ENCODE data around the gene SEMA5A. TPM values are rescaled to one million over a fixed set of nuclear protein-coding genes. Genes with fewer than 3 reads are reported as not detected.
A peak's percentile ranks its signal among the peaks of the same experiment; 100 is the strongest.

The SEMA5A gene
- total RNA-seq, 1 donor, result 42.3 TPM

DNA sequence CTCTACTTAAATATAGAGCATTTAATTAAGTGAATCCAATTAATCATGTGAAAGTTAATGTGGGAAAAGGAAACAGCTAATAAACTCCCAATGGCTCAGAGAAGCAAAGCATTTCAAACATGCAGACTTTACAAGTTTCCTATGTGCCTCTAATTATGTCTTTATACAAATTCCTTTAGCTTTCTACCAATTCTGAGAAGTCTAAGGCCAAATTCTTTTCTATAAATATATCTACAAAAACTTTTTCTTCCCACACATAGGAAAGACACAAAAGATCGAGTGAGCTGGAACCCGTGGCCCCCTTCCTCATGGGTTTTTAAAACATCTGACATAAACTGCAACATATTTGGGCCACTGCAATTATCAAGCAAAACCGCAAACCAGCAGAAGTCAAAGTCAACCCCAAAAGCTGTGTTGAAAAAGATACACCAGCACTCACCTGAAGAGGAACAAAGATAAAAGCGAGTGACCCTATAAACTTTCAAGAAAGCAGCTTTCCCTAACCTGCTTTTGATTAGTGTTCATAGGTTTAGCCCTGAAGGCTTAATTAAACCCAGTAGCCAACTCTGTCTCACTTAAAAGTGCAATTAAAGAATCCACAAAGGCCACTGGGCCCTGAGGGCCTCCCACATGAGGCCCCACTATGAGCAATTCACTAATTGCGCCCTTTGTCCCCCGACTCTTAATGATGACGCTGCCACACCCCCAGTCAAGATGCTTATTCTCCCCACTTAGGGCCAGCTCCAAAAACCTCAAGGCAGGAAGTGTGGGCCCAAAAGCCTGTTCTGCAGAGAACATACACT, 12.1 kb downstream of the SEMA5A start:
- Histone ChIP-seq H3K4me3 (ENCODE audit: insufficient read depth, low read length) (no peak overlapping the region), H3K4me2 (ENCODE audit: insufficient read depth, low read length) (peak overlapping the region; percentile 21), H2AFZ (ENCODE audit: low read length) (no peak overlapping the region), H3K4me1 (ENCODE audit: insufficient read depth, low read length) (peaks cover 6% of the 10 kb centered on the region), H3K36me3 (ENCODE audit: insufficient read depth, low read length) (no peaks in the 10 kb centered on the region), H4K20me1 (ENCODE audit: insufficient read depth, low read length) (no peaks in the 10 kb centered on the region), H3K79me2 (ENCODE audit: insufficient read depth, low read length) (peaks cover 59% of the 10 kb centered on the region), H3K27me3 (ENCODE audit: insufficient read depth, low read length) (no peaks in the 10 kb centered on the region), H3K9me3 (ENCODE audit: low read depth, low read length) (no peaks in the 10 kb centered on the region), H3K27ac (ENCODE audit: low read depth, low read length) (peak overlapping the region; percentile 45)
- DNase-seq (ENCODE audit: insufficient read length, low spot score, missing footprints), result no peak
- TF ChIP-seq, protein P1, sequence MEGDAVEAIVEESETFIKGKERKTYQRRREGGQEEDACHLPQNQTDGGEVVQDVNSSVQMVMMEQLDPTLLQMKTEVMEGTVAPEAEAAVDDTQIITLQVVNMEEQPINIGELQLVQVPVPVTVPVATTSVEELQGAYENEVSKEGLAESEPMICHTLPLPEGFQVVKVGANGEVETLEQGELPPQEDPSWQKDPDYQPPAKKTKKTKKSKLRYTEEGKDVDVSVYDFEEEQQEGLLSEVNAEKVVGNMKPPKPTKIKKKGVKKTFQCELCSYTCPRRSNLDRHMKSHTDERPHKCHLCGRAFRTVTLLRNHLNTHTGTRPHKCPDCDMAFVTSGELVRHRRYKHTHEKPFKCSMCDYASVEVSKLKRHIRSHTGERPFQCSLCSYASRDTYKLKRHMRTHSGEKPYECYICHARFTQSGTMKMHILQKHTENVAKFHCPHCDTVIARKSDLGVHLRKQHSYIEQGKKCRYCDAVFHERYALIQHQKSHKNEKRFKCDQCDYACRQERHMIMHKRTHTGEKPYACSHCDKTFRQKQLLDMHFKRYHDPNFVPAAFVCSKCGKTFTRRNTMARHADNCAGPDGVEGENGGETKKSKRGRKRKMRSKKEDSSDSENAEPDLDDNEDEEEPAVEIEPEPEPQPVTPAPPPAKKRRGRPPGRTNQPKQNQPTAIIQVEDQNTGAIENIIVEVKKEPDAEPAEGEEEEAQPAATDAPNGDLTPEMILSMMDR (IDR thresholded peaks at IDR 0.05; ENCODE audit: extremely low read depth, low read depth, low read length), result no peak

DNA sequence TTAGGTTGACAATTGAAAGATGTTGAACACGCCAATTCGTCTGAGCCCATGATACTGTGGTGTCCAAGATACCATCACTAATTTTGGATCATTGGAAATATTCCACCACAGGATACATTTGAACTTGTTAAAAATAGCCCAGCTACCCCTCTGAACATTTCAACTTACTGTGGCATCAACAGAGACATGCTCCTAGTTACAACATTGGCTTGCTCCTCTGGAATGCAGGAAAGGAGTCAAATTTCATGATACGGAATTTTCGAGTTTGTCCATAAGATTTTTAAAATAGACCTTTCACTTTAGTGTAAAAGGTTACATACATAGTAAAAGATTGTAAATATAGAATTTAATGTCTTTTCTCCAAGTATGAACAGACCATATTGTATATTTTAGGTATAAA, 12.8 kb downstream of the SEMA5A start:
- H3K27me3 ChIP-seq (ENCODE audit: insufficient read depth, low read length), result no peaks in the 10 kb centered on the region
- TF ChIP-seq, protein P1 (IDR thresholded peaks at IDR 0.05; ENCODE audit: extremely low read depth, low read depth, low read length), result no peak
- no peaks in the 10 kb centered on the region for H3K9me3 ChIP-seq (ENCODE audit: low read depth, low read length)
- peak; percentile 77 for DNase-seq (ENCODE audit: insufficient read length, low spot score, missing footprints)
- H3K36me3 ChIP-seq (ENCODE audit: insufficient read depth, low read length), result no peaks in the 10 kb centered on the region
- H3K79me2 ChIP-seq (ENCODE audit: insufficient read depth, low read length), result peaks cover 59% of the 10 kb centered on the region
- peaks cover 6% of the 10 kb centered on the region for H3K4me1 ChIP-seq (ENCODE audit: insufficient read depth, low read length)
- H3K27ac ChIP-seq (ENCODE audit: low read depth, low read length), result peak overlapping the region; percentile 45
- peak overlapping the region; percentile 21 for H3K4me2 ChIP-seq (ENCODE audit: insufficient read depth, low read length)
- H3K4me3 ChIP-seq (ENCODE audit: insufficient read depth, low read length), result no peak overlapping the region
- no peaks in the 10 kb centered on the region for H4K20me1 ChIP-seq (ENCODE audit: insufficient read depth, low read length)
- no peak overlapping the region for H2AFZ ChIP-seq (ENCODE audit: low read length)

DNA sequence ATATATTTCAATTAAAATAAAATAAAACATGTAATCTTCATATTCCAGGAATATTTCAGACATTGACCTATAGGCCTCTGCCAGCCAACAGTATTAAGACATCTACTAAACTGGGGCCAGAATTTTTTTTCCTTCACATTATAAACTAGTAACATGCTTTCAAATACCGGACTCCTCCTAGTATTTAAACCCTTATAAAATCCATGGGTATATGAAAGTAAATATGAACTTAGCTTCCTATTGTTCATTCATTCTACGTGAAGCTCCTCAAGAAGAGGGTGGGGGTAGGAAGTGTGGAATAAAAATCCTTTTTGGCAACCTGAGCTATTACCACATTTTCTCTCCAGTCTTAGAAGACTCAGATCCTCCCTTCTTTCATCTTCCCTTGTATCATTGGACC, 16.4 kb downstream of the SEMA5A start:
- no peaks in the 10 kb centered on the region for H3K9me3 ChIP-seq (ENCODE audit: low read depth, low read length)
- peaks cover 4% of the 10 kb centered on the region for H3K4me1 ChIP-seq (ENCODE audit: insufficient read depth, low read length)
- H3K27ac ChIP-seq (ENCODE audit: low read depth, low read length), result no peak overlapping the region
- H2AFZ ChIP-seq (ENCODE audit: low read length), result no peak overlapping the region
- DNase-seq (ENCODE audit: insufficient read length, low spot score, missing footprints), result no peak
- TF ChIP-seq, protein P1 (IDR thresholded peaks at IDR 0.05; ENCODE audit: extremely low read depth, low read depth, low read length), result no peak
- peaks cover 51% of the 10 kb centered on the region for H3K79me2 ChIP-seq (ENCODE audit: insufficient read depth, low read length)
- H3K4me3 ChIP-seq (ENCODE audit: insufficient read depth, low read length), result no peak overlapping the region
- no peaks in the 10 kb centered on the region for H3K27me3 ChIP-seq (ENCODE audit: insufficient read depth, low read length)
- H3K36me3 ChIP-seq (ENCODE audit: insufficient read depth, low read length), result no peaks in the 10 kb centered on the region
- H4K20me1 ChIP-seq (ENCODE audit: insufficient read depth, low read length), result no peaks in the 10 kb centered on the region
- H3K4me2 ChIP-seq (ENCODE audit: insufficient read depth, low read length), result no peak overlapping the region

DNA sequence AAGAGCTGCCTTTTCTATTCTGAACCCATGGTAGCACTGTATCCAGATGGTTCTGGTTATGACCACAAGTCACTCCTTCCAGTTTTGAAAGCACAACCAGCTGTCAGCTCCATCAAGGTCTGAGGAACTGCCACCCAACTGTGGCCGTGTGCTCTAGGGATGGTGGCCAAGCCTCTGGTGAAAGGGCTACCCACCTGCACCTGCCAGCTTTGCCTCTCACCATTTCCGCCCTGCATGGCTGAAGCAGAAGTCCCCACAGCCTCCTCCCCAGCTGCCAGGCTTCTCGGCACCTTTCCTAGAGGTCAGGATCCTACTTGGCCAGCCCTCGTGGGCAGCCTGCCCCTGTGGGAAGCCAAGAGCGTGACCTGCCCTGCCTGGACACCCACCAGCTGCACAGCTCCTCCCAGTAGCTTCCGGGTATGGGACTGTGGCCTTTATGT, 16.8 kb downstream of the SEMA5A start:
- TF ChIP-seq, protein P1 (IDR thresholded peaks at IDR 0.05; ENCODE audit: extremely low read depth, low read depth, low read length), result no peak
- DNase-seq (ENCODE audit: insufficient read length, low spot score, missing footprints), result no peak
- Histone ChIP-seq H2AFZ (ENCODE audit: low read length) (no peak overlapping the region), H3K79me2 (ENCODE audit: insufficient read depth, low read length) (peaks cover 53% of the 10 kb centered on the region), H3K4me1 (ENCODE audit: insufficient read depth, low read length) (peaks cover 4% of the 10 kb centered on the region), H3K27me3 (ENCODE audit: insufficient read depth, low read length) (no peaks in the 10 kb centered on the region), H3K4me2 (ENCODE audit: insufficient read depth, low read length) (no peak overlapping the region), H3K4me3 (ENCODE audit: insufficient read depth, low read length) (no peak overlapping the region), H3K9me3 (ENCODE audit: low read depth, low read length) (no peaks in the 10 kb centered on the region), H3K27ac (ENCODE audit: low read depth, low read length) (no peak overlapping the region), H3K36me3 (ENCODE audit: insufficient read depth, low read length) (no peaks in the 10 kb centered on the region), H4K20me1 (ENCODE audit: insufficient read depth, low read length) (no peaks in the 10 kb centered on the region)

Data from osteoblast (primary cell).